Breast epithelium (tissue), 3 donors: ENCODE data around the gene SLC25A33.

Experiments used
- CTCF ChIP-seq, 3 donors: fragments of 450-650 bp; IDR thresholded peaks; one replicate each; pipeline ENCODE4 v1.5.1; 2016 to 2017; ENCODE audit warnings: antibody characterized with exemption in 3 of 3, mild to moderate bottlenecking in 3 of 3, moderate library complexity in 3 of 3
- POLR2A ChIP-seq: fragments of 450-650 bp; IDR thresholded peaks from one replicate; pipeline ENCODE4 v1.6.1; 2016; ENCODE audit warnings: antibody characterized with exemption, mild to moderate bottlenecking, moderate library complexity
- POLR2AphosphoS5 ChIP-seq, 3 donors: sonication (generic); formaldehyde crosslinking; IDR thresholded peaks; one replicate each; pipeline ENCODE4 v1.6.1; 2017; ENCODE audit warnings: antibody characterized with exemption in 3 of 3

- TF ChIP-seq CTCF (IDR thresholded peaks at IDR 0.05) (no peak), POLR2AphosphoS5 (IDR thresholded peaks at IDR 0.05) (no peak), POLR2A (no peak)
These were observed 53.9 kb downstream of the SLC25A33 start for GRCh38 chr1:9593147-9593491.
